ENCODE measurements around the gene ASIP. TPM values are rescaled to one million over a fixed set of nuclear protein-coding genes. Genes with fewer than 3 reads are reported as not detected.

ASIP gene
- total RNA-seq, 1 experiment from 2014 or later, result not detected

DNA sequence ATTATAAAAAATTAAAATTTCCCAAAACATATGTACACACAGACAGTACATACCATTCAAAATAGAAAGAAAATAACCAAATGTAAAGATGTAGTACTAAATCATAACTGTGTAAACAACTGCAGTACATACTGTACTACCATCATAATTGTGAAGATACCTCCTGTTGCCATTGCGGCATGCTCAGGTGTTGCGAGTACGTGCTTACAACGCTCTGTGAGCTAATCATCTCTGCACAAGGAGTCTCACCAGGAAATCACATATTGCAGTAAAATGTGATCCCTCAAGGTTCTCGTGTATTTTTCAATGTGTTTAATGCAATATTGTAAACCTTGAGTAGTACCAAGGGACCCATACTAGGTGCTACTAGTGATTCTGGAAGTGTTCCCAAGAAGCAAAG lies 22.9 kb downstream of the ASIP start:
- CTCF ChIA-PET, result no interaction called here
- BruUV-seq (replicated peaks), result no TSS peak

DNA sequence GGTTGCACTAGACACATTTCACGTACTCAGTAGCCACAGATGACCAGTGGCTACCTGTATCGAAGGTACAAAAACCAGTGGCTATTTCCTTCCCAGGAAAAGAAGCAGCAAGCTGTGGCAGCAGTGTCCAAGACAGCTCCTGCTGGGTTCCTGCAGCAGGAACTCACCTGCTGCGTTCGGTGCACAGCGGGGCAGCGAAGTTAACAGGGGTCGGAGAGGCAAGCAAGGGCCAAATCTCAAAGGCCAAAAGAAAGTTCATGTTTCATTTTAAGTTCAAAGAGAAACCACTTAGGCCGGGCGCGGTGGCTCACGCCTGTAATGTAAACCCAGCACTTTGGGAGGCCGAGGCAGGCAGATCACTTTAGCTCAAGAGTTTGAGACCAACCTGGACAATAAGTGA lies 26.9 kb downstream of the ASIP start:
- Histone ChIP-seq H3K27me3 (replicated peaks; ENCODE audit: insufficient read depth, low read depth, low read length, poor library complexity) (no peaks in the 10 kb centered on the region), H3K9me3 (ENCODE audit: low read depth, low read length, poor library complexity, severe bottlenecking) (no peaks in the 10 kb centered on the region), H3K36me3 (ENCODE audit: insufficient read depth, low read length, poor library complexity, severe bottlenecking) (no peaks in the 10 kb centered on the region), H3K4me3 (ENCODE audit: low read depth, low read length, poor library complexity, severe bottlenecking) (no peak overlapping the region), H3K27ac (ENCODE audit: low read depth, low read length, poor library complexity, severe bottlenecking) (no peak overlapping the region), H3K4me1 (ENCODE audit: insufficient read depth, low read length, poor library complexity, severe bottlenecking) (no peaks in the 10 kb centered on the region)
- BruUV-seq (replicated peaks), result no TSS peak
- ChIA-PET POLR2A (ENCODE audit: low non-redundant PET) (no interaction called here), CTCF (no interaction called here)
- TF ChIP-seq, protein P1, sequence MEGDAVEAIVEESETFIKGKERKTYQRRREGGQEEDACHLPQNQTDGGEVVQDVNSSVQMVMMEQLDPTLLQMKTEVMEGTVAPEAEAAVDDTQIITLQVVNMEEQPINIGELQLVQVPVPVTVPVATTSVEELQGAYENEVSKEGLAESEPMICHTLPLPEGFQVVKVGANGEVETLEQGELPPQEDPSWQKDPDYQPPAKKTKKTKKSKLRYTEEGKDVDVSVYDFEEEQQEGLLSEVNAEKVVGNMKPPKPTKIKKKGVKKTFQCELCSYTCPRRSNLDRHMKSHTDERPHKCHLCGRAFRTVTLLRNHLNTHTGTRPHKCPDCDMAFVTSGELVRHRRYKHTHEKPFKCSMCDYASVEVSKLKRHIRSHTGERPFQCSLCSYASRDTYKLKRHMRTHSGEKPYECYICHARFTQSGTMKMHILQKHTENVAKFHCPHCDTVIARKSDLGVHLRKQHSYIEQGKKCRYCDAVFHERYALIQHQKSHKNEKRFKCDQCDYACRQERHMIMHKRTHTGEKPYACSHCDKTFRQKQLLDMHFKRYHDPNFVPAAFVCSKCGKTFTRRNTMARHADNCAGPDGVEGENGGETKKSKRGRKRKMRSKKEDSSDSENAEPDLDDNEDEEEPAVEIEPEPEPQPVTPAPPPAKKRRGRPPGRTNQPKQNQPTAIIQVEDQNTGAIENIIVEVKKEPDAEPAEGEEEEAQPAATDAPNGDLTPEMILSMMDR (conservative IDR thresholded peaks at IDR 0.05; ENCODE audit: low read depth, low read length), result no peak
- no peak for TF ChIP-seq EZH2 (IDR thresholded peaks at IDR 0.05; ENCODE audit: borderline replicate concordance, low read depth, low read length, poor library complexity, severe bottlenecking)
- DNase-seq (ENCODE audit: low spot score), result no peak
- intact Hi-C loops (cut with micrococcal nuclease; ENCODE audit: unreplicated experiment), result no loop called here

More for the DNA sequence above, 22.9 kb downstream of the ASIP start:
- intact Hi-C loops (cut with micrococcal nuclease; ENCODE audit: unreplicated experiment), result no loop called here
- Histone ChIP-seq H3K4me3 (ENCODE audit: low read depth, low read length, poor library complexity, severe bottlenecking) (no peak overlapping the region), H3K4me1 (ENCODE audit: insufficient read depth, low read length, poor library complexity, severe bottlenecking) (no peaks in the 10 kb centered on the region), H3K27ac (ENCODE audit: low read depth, low read length, poor library complexity, severe bottlenecking) (no peak overlapping the region), H3K9me3 (ENCODE audit: low read depth, low read length, poor library complexity, severe bottlenecking) (no peaks in the 10 kb centered on the region), H3K27me3 (replicated peaks; ENCODE audit: insufficient read depth, low read depth, low read length, poor library complexity) (no peaks in the 10 kb centered on the region), H3K36me3 (ENCODE audit: insufficient read depth, low read length, poor library complexity, severe bottlenecking) (no peaks in the 10 kb centered on the region)
- POLR2A ChIA-PET (ENCODE audit: low non-redundant PET), result no interaction called here
- no peak for DNase-seq (ENCODE audit: low spot score)
- TF ChIP-seq, protein P1 (conservative IDR thresholded peaks at IDR 0.05; ENCODE audit: low read depth, low read length), result no peak
- no peak for TF ChIP-seq EZH2 (IDR thresholded peaks at IDR 0.05; ENCODE audit: borderline replicate concordance, low read depth, low read length, poor library complexity, severe bottlenecking)

DNA sequence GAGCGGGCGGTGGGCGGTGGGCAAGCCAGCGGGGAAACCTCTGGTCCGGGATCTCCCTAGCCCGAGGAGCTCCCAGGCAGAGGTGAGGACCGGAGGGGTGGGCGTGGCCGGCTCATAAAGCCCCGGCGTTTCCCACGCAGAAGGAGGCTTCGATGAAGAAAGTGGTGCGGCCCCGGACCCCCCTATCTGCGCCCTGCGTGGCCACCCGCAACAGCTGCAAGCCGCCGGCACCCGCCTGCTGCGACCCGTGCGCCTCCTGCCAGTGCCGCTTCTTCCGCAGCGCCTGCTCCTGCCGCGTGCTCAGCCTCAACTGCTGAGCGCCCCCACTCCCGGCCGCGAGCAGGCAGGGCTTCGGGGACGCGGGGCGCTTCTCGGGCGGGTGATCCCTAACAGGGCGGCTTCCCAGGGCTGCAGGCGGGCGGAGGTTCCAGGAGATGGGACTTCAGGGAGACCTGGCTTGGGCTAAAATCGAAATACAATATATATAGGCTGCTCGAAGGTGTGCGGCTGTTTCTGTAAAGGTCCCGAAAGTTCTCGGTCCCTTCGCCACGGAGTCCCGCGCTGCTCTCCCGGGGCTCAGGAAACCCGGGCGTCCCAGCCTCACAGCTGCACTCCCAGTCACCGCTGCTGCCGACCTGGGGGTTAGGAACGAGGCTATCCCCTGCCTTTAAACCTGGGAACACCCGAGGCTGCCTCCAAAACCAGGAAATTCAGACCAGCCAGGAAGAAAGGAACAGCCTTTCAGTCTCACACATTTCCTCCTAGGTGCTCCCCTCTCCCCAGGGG lies 27.8 kb downstream of the ASIP start:
- no peaks in the 10 kb centered on the region for H3K9me3 ChIP-seq (ENCODE audit: low read depth, low read length, poor library complexity, severe bottlenecking)
- no TSS peak for BruUV-seq (replicated peaks)
- peak; percentile 49 for DNase-seq (ENCODE audit: low spot score)
- ChIA-PET POLR2A (ENCODE audit: low non-redundant PET) (no interaction called here), CTCF (no interaction called here)
- H3K36me3 ChIP-seq (ENCODE audit: insufficient read depth, low read length, poor library complexity, severe bottlenecking), result peaks cover 2% of the 10 kb centered on the region
- TF ChIP-seq, protein P1 (conservative IDR thresholded peaks at IDR 0.05; ENCODE audit: low read depth, low read length), result 0 out of 2 replicates have a peak, but pooled peaks have one; percentile 14
- no peak for TF ChIP-seq EZH2 (IDR thresholded peaks at IDR 0.05; ENCODE audit: borderline replicate concordance, low read depth, low read length, poor library complexity, severe bottlenecking)
- H3K4me1 ChIP-seq (ENCODE audit: insufficient read depth, low read length, poor library complexity, severe bottlenecking), result no peaks in the 10 kb centered on the region
- intact Hi-C loops (cut with micrococcal nuclease; ENCODE audit: unreplicated experiment), result no loop called here
- peak overlapping the region; percentile 28 for H3K4me3 ChIP-seq (ENCODE audit: low read depth, low read length, poor library complexity, severe bottlenecking)
- H3K27me3 ChIP-seq (replicated peaks; ENCODE audit: insufficient read depth, low read depth, low read length, poor library complexity), result no peaks in the 10 kb centered on the region
- H3K27ac ChIP-seq (ENCODE audit: low read depth, low read length, poor library complexity, severe bottlenecking), result no peak overlapping the region

Measured in A673 (cell line).